Neuronal stem cell (in vitro differentiated cells): ENCODE data around the gene ADIRF.

Source experiments
- DNase-seq: peaks from one replicate; pipeline ENCODE4 v3.0.0-alpha.2; 2013; ENCODE audit warnings: low spot score
- H2AFZ ChIP-seq: one replicate; pipeline ENCODE4 v1.6.1; 2013; ENCODE audit warnings: mild to moderate bottlenecking, low read length, inconsistent platforms
- H2AK5ac ChIP-seq: 2 replicates; pipeline ENCODE4 v1.6.1; 2013; ENCODE audit warnings: low read depth, mild to moderate bottlenecking, inconsistent platforms, low read length, moderate library complexity, mixed read lengths
- H2BK120ac ChIP-seq: 2 replicates; pipeline ENCODE4 v1.6.1; 2013; ENCODE audit warnings: low read depth, mild to moderate bottlenecking, inconsistent platforms, low read length, moderate library complexity, mixed read lengths
- H2BK12ac ChIP-seq: one replicate; pipeline ENCODE4 v1.6.1; 2013; ENCODE audit warnings: low read length, inconsistent platforms
- H2BK15ac ChIP-seq: 2 replicates; pipeline ENCODE4 v1.6.1; 2013; ENCODE audit warnings: mild to moderate bottlenecking, low read length, inconsistent platforms, mixed read lengths
- H2BK5ac ChIP-seq: one replicate; pipeline ENCODE4 v1.6.1; 2013; ENCODE audit warnings: inconsistent platforms, mild to moderate bottlenecking, low read length, moderate library complexity
- H3K14ac ChIP-seq: one replicate; pipeline ENCODE4 v1.6.1; 2013; ENCODE audit warnings: low read length, inconsistent platforms
- H3K18ac ChIP-seq: 2 replicates; pipeline ENCODE4 v1.6.1; 2013; ENCODE audit warnings: low read length, inconsistent platforms
- H3K23ac ChIP-seq: 2 replicates; pipeline ENCODE4 v1.6.1; 2013; ENCODE audit warnings: low read depth, mild to moderate bottlenecking, mixed read lengths, low read length, inconsistent platforms; ENCODE audit not compliant: poor library complexity
- H3K27ac ChIP-seq: replicated peaks from 3 replicates; pipeline ENCODE4 v1.5.1; 2013; ENCODE audit warnings: low read length, inconsistent platforms
- H3K27me3 ChIP-seq, 3 experiments: 2 replicates each; pipeline ENCODE4 v1.6.1; 2013; ENCODE audit warnings: low read length in 3 of 3, mild to moderate bottlenecking in 2 of 3, inconsistent platforms in 1 of 3, low read depth in 1 of 3, mixed read lengths in 1 of 3, moderate library complexity in 1 of 3; ENCODE audit not compliant: control insufficient read depth in 3 of 3, insufficient read depth in 3 of 3
- H3K36me3 ChIP-seq, 2 donors: replicated peaks in 1 of 2; 2 replicates each; pipeline ENCODE4 v1.6.1; 2013; ENCODE audit warnings: low read length in 2 of 2; ENCODE audit not compliant: control insufficient read depth in 2 of 2, insufficient read depth in 2 of 2
- H3K4ac ChIP-seq: 2 replicates; pipeline ENCODE4 v1.6.1; 2013; ENCODE audit warnings: inconsistent platforms, mild to moderate bottlenecking, low read length, moderate library complexity
- H3K4me1 ChIP-seq, 2 donors: 1 replicate in 1 of 2; 2 replicates in 1 of 2; pipeline ENCODE4 v1.6.1; 2013; ENCODE audit warnings: low read length in 2 of 2, low read depth in 1 of 2; ENCODE audit not compliant: control insufficient read depth in 2 of 2, insufficient read depth in 1 of 2
- H3K4me2 ChIP-seq: one replicate; pipeline ENCODE4 v1.6.1; 2013; ENCODE audit warnings: mild to moderate bottlenecking, low read length, inconsistent platforms; ENCODE audit not compliant: insufficient read depth, poor library complexity, severe bottlenecking
- H3K4me3 ChIP-seq, 2 donors: 2 replicates each; pipeline ENCODE4 v1.5.1; 2013; ENCODE audit warnings: low read length in 2 of 2, mild to moderate bottlenecking in 2 of 2, inconsistent platforms in 1 of 2, moderate library complexity in 1 of 2
- H3K79me1 ChIP-seq: one replicate; pipeline ENCODE4 v1.6.1; 2013; ENCODE audit warnings: low read depth, mild to moderate bottlenecking, inconsistent platforms, low read length, moderate library complexity
- H3K9ac ChIP-seq: one replicate; pipeline ENCODE4 v1.6.1; 2013; ENCODE audit warnings: mild to moderate bottlenecking, low read depth, low read length, inconsistent platforms; ENCODE audit not compliant: poor library complexity
- H3K9me3 ChIP-seq, 2 donors: replicated peaks in 1 of 2; 2 replicates each; pipeline versions ENCODE3 to v1.6.1; 2013; ENCODE audit warnings: low read length in 2 of 2, mild to moderate bottlenecking in 2 of 2, inconsistent platforms in 1 of 2, low read depth in 1 of 2, mixed read lengths in 1 of 2, moderate library complexity in 1 of 2; ENCODE audit not compliant: control insufficient read depth in 2 of 2, insufficient read depth in 1 of 2
- H4K8ac ChIP-seq: one replicate; pipeline ENCODE4 v1.6.1; 2013; ENCODE audit warnings: low read depth, mild to moderate bottlenecking, inconsistent platforms, low read length, moderate library complexity
- H4K91ac ChIP-seq: one replicate; pipeline ENCODE4 v1.6.1; 2013; ENCODE audit warnings: low read length, low read depth, mild to moderate bottlenecking, inconsistent platforms; ENCODE audit not compliant: poor library complexity
- WGBS, 2 donors: extraction: QIAGEN DNeasy Blood & Tissue Kit; methylation state at CpG; one replicate each; pipeline ENCODE4 v1.1.7; 2013; ENCODE audit warnings: missing lambda C conversion rate in 2 of 2, mixed read lengths in 1 of 2; ENCODE audit not compliant: insufficient read length in 2 of 2, insufficient replicate concordance in 1 of 2; ENCODE audit errors: extremely low coverage in 2 of 2; 5-methylcytosine and 5-hydroxymethylcytosine counted together

ADIRF gene

DNA sequence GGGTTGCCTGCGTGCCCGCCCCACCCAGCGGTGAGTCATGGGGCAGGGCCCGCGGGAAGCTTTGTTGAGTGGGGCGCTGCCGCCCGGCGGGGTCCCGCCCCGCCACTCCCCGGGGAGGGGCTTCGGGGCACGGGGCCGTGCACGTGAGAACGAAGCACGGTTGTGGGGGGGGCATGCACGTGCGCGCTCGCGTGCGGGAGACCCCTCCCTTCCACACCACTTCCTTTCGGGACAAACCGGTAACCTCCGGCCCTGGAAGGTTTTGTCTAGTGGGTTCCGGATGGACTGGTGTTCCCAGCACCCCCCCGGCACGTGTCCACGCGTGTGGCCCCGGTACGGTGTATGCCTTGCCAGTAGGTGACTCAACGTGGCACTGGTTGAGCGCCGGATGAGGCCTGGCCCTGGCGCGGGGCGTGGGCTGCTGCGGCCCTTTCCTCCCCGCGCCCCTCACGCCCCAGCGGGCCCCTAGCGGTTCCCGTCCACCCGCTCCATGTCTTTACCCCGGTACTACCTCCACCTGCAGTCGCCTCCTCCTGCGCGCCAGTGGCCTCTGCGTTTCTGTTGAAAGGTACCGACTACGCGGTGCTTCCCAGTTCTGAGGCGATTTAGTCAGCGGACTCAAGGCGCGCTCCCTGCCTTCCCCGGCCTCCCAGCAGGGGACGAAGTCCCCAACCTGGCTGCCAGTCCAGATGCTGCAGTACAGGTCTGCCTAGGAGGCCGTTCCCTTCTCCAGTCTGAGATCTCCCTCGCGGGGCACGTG is 3.1 kb downstream of the ADIRF start:
- H3K4me3 ChIP-seq, result peak overlapping the region in 1 of 2 donors; percentile 79
- WGBS, 2 donors, result no CpG with 5 or more reads among the region's 66 CpGs

DNA sequence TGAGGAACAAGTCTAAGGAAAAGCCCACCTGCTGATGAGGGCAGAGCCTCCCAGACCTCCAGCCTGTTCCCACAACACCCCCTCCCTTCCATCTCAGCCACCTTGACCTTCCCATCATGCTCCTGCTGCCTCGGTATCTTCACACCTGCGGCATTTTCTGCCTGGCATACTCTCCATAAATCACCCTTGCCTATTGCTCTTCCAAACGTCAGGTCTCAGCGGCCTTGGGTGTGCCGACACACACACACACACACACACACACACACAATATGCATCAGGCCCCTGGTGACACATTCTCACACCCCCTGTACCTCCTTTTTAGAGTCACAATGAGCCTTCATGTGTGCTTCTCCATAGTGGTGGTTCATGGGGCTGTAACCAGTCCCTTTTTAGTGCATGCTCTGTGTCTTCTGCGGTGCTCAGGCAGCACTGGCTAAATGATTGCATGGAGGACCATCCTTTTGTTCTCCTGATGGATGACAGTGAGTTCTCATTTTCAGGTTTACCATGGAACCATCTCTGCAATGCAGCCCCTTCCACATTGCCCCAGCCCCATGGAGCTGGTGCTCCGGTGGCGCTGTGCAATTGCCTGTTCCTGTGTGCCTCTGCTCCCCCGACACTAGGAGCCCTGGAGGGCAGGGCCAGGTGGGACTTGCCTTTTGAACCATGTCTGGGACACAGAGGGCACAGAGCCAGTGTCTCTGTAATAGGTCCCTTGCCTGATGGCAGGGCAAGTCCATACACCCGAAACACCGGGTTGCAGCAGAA is 4.5 kb downstream of the ADIRF start:
- H3K27me3 ChIP-seq, result peaks cover 0 to 8% (median 0%) of the 10 kb centered on the region in 3 experiments
- no peak overlapping the region for H4K91ac ChIP-seq
- no peaks in the 10 kb centered on the region for H3K79me1 ChIP-seq
- peaks cover 10 to 20% of the 10 kb centered on the region in 2 donors for H3K4me1 ChIP-seq
- no peaks in the 10 kb centered on the region for H3K36me3 ChIP-seq
- H2BK15ac ChIP-seq, result no peak overlapping the region
- H3K18ac ChIP-seq, result no peak overlapping the region
- WGBS, 2 donors, result no CpG with 5 or more reads among the region's 11 CpGs
- H3K27ac ChIP-seq, result no peak overlapping the region
- no peak overlapping the region for H3K4ac ChIP-seq
- no peak for DNase-seq
- no peak overlapping the region for H3K4me2 ChIP-seq
- no peak overlapping the region for H3K23ac ChIP-seq
- no peak overlapping the region for H2BK120ac ChIP-seq
- peak overlapping the region; percentile 16 for H2AK5ac ChIP-seq
- no peak overlapping the region for H2BK5ac ChIP-seq
- no peak overlapping the region for H3K14ac ChIP-seq
- no peak overlapping the region for H3K9ac ChIP-seq
- no peak overlapping the region for H4K8ac ChIP-seq
- no peak overlapping the region for H3K4me3 ChIP-seq
- no peak overlapping the region for H2BK12ac ChIP-seq
- H2AFZ ChIP-seq, result peak overlapping the region; percentile 75
- peaks cover 0 to 6% of the 10 kb centered on the region in 2 donors for H3K9me3 ChIP-seq

More for the DNA sequence above, 3.1 kb downstream of the ADIRF start:
- peak overlapping the region; percentile 60 for H3K4ac ChIP-seq
- H4K8ac ChIP-seq, result peak overlapping the region; percentile 84
- peak overlapping the region; percentile 79 for H3K4me2 ChIP-seq
- peak overlapping the region; percentile 11 for H4K91ac ChIP-seq
- peak overlapping the region; percentile 76 for H2BK5ac ChIP-seq
- H3K14ac ChIP-seq, result no peak overlapping the region
- H2AFZ ChIP-seq, result peak overlapping the region; percentile 91
- H3K23ac ChIP-seq, result peak overlapping the region; percentile 52
- peak overlapping the region; percentile 78 for H3K9ac ChIP-seq
- peaks cover 14 to 24% of the 10 kb centered on the region in 2 donors for H3K4me1 ChIP-seq
- H3K9me3 ChIP-seq, result peaks cover 0 to 6% of the 10 kb centered on the region in 2 donors
- H3K18ac ChIP-seq, result peak overlapping the region; percentile 96
- peak overlapping the region; percentile 90 for H2BK15ac ChIP-seq
- no peak for DNase-seq
- H2AK5ac ChIP-seq, result peak overlapping the region; percentile 16
- no peak overlapping the region for H3K27ac ChIP-seq
- no peaks in the 10 kb centered on the region for H3K36me3 ChIP-seq
- H2BK120ac ChIP-seq, result peak overlapping the region; percentile 65
- peaks cover 0 to 8% (median 0%) of the 10 kb centered on the region in 3 experiments for H3K27me3 ChIP-seq
- no peaks in the 10 kb centered on the region for H3K79me1 ChIP-seq
- H2BK12ac ChIP-seq, result no peak overlapping the region

DNA sequence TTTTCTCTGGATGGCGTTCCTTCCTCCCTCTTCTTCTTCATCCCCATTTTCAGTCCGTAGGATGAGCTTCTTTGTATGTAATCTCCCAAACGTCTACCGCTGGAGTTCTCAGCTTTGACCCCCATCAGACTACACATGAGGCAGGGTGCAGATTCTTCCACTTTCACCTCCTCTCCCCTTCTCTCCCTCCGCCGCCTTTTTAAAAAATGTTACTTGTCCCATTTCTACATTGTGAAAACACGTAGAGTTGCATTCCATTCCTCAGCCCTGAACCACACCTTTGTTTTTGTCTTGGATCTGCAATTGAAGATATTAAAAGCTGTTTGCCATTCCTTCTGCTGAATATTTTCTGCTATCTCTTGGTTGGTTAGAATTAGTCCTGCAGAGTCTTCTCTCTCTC is 6.2 kb downstream of the ADIRF start:
- no peak overlapping the region for H2BK120ac ChIP-seq
- H3K27me3 ChIP-seq, result peaks cover 0 to 8% (median 0%) of the 10 kb centered on the region in 3 experiments
- no peak overlapping the region for H4K91ac ChIP-seq
- H3K4me1 ChIP-seq, result peaks cover 6 to 16% of the 10 kb centered on the region in 2 donors
- no peak overlapping the region for H3K18ac ChIP-seq
- no peak overlapping the region for H3K23ac ChIP-seq
- H3K4ac ChIP-seq, result no peak overlapping the region
- no peaks in the 10 kb centered on the region for H3K36me3 ChIP-seq
- no peak overlapping the region for H2BK5ac ChIP-seq
- H3K9me3 ChIP-seq, result peaks cover 0 to 6% of the 10 kb centered on the region in 2 donors
- H4K8ac ChIP-seq, result no peak overlapping the region
- H2AK5ac ChIP-seq, result no peak overlapping the region
- no peak overlapping the region for H2BK15ac ChIP-seq
- no peak overlapping the region for H3K27ac ChIP-seq
- no peak overlapping the region for H3K4me2 ChIP-seq
- no peak overlapping the region for H3K14ac ChIP-seq
- WGBS, 2 donors, result no CpG with 5 or more reads among the region's 7 CpGs
- no peak overlapping the region for H2BK12ac ChIP-seq
- no peak overlapping the region for H3K9ac ChIP-seq
- no peak overlapping the region for H2AFZ ChIP-seq
- H3K4me3 ChIP-seq, result no peak overlapping the region
- no peaks in the 10 kb centered on the region for H3K79me1 ChIP-seq
- DNase-seq, result no peak
